Activated CD8-positive, alpha-beta T cell treated with anti-CD3 and anti-CD28 coated beads for 36 hours (primary cell): ENCODE results near the gene MYBPH. TPM values are rescaled to one million over a fixed set of nuclear protein-coding genes. Genes with fewer than 3 reads are reported as not detected.

ENCODE experiments used
- ATAC-seq: fragments of 200-7000 bp; cut with Tn5 transposase; one replicate; pipeline ENCODE4 v1.10.0; 2021; ENCODE audit warnings: mild to moderate bottlenecking, moderate library complexity
- CTCF ChIA-PET: fragments of 350-600 bp; sonication (Branson Sonifier 250); formaldehyde crosslinking; loops from one replicate; lab custom pipeline; 2021; ENCODE audit warnings: antibody characterized with exemption; lab: Charles Lee
- POLR2A ChIA-PET: fragments of 350-600 bp; sonication (Branson Sonifier 250); formaldehyde crosslinking; loops from one replicate; lab custom pipeline; 2021; ENCODE audit warnings: antibody characterized with exemption; lab: Charles Lee
- DNase-seq: peaks from one replicate; pipeline ENCODE4 v3.0.0-alpha.2; 2020
- H3K27ac Mint-ChIP-seq: one replicate; pipeline ENCODE4 v1.8.0; 2021; ENCODE audit warnings: mild to moderate bottlenecking, mixed read lengths
- H3K27me3 Mint-ChIP-seq: one replicate; pipeline ENCODE4 v1.8.0; 2021; ENCODE audit warnings: mixed read lengths
- H3K36me3 Mint-ChIP-seq: one replicate; pipeline ENCODE4 v1.8.0; 2021; ENCODE audit warnings: low read depth, mixed read lengths
- H3K4me1 Mint-ChIP-seq: one replicate; pipeline ENCODE4 v1.8.0; 2021; ENCODE audit warnings: low read depth, mixed read lengths
- H3K4me3 Mint-ChIP-seq: one replicate; pipeline ENCODE4 v1.8.0; 2021; ENCODE audit warnings: mild to moderate bottlenecking, moderate library complexity, mixed read lengths
- H3K9me3 Mint-ChIP-seq: one replicate; pipeline ENCODE4 v1.8.0; 2021; ENCODE audit warnings: mixed read lengths
- CTCF ChIP-seq: fragments of 200-600 bp; IDR thresholded peaks from one replicate; pipeline ENCODE4 v1.8.0; 2022; ENCODE audit warnings: antibody characterized with exemption, mild to moderate bottlenecking
- intact Hi-C: fragments of 100-400 bp; cut with micrococcal nuclease; formaldehyde crosslinking; loops from one replicate; pipeline ENCODE4 v1.10.0; 2022
- total RNA-seq, 2 experiments: library from RNA; stranded (reverse); gene quantifications; one replicate each; pipeline ENCODE4 v1.2.3, GENCODE V29; 2021

The MYBPH gene
- total RNA-seq, 2 experiments from 2014 or later = not detected

GRCh38 chr1:203161175-203161574 is 14.5 kb downstream of the MYBPH start:
- Mint-ChIP-seq H3K27ac (no peak overlapping the region), H3K36me3 (no peaks in the 10 kb centered on the region), H3K4me1 (no peaks in the 10 kb centered on the region), H3K9me3 (no peaks in the 10 kb centered on the region), H3K27me3 (peaks cover 14% of the 10 kb centered on the region), H3K4me3 (no peak overlapping the region)
- no peak for DNase-seq
- CTCF ChIA-PET = interaction anchor here (2.5 kb wide), 1 partner anchor 11 kb away, joined by 18 read pairs; no protein-coding TSS in a partner anchor
- intact Hi-C loops = no loop called here
- POLR2A ChIA-PET = no interaction called here
- no peak for ATAC-seq
- no peak for TF ChIP-seq CTCF

GRCh38 chr1:203159844-203160243 is 15.8 kb downstream of the MYBPH start:
- POLR2A ChIA-PET = interaction anchor here (1.1 kb wide), 1 partner anchor 23 kb away, joined by 3 read pairs; no protein-coding TSS in a partner anchor
- Mint-ChIP-seq H3K36me3 (no peaks in the 10 kb centered on the region), H3K4me3 (no peak overlapping the region), H3K27ac (no peak overlapping the region), H3K4me1 (no peaks in the 10 kb centered on the region), H3K27me3 (peaks cover 13% of the 10 kb centered on the region), H3K9me3 (no peaks in the 10 kb centered on the region)
- TF ChIP-seq CTCF = no peak
- CTCF ChIA-PET = interaction anchor here (2.8 kb wide), 1 partner anchor 12 kb away, joined by 12 read pairs; no protein-coding TSS in a partner anchor
- ATAC-seq = no peak
- no peak for DNase-seq
- intact Hi-C loops = no loop called here

GRCh38 chr1:203158960-203159665 is 16.5 kb downstream of the MYBPH start:
- H3K27me3 Mint-ChIP-seq = peaks cover 11% of the 10 kb centered on the region
- H3K9me3 Mint-ChIP-seq = no peaks in the 10 kb centered on the region
- intact Hi-C loops = no loop called here
- no peak for TF ChIP-seq CTCF
- DNase-seq (no peak), ATAC-seq (no peak)
- ChIA-PET CTCF (interaction anchor here (0.7 to 2.8 kb wide), 2 partner anchors 13 to 93 kb away, joined by 3 to 12 read pairs; no protein-coding TSS in a partner anchor), POLR2A (interaction anchor here (1.1 to 1.5 kb wide), 2 partner anchors 11 to 23 kb away, joined by 3 to 4 read pairs; no protein-coding TSS in a partner anchor)
- H3K4me1 Mint-ChIP-seq = no peaks in the 10 kb centered on the region
- no peaks in the 10 kb centered on the region for H3K36me3 Mint-ChIP-seq
- H3K4me3 Mint-ChIP-seq = no peak overlapping the region
- no peak overlapping the region for H3K27ac Mint-ChIP-seq

- Mint-ChIP-seq H3K4me3 (no peak overlapping the region), H3K4me1 (no peaks in the 10 kb centered on the region), H3K36me3 (no peaks in the 10 kb centered on the region), H3K27ac (no peak overlapping the region), H3K9me3 (no peaks in the 10 kb centered on the region), H3K27me3 (peaks cover 10% of the 10 kb centered on the region)
- ChIA-PET CTCF (interaction anchor here (0.7 to 2.8 kb wide), 2 partner anchors 14 to 92 kb away, joined by 3 to 12 read pairs; no protein-coding TSS in a partner anchor), POLR2A (interaction anchor here (1.5 kb wide), 1 partner anchor 12 kb away, joined by 4 read pairs; no protein-coding TSS in a partner anchor)
- no peak for TF ChIP-seq CTCF
- ATAC-seq (no peak), DNase-seq (no peak)
- intact Hi-C loops = no loop called here
Observed at GRCh38 chr1:203158423-203158822, 17.2 kb downstream of the MYBPH start.

- ChIA-PET CTCF (no interaction called here), POLR2A (no interaction called here)
- no peak overlapping the region for H3K27ac Mint-ChIP-seq
- intact Hi-C loops = no loop called here
- no peaks in the 10 kb centered on the region for H3K36me3 Mint-ChIP-seq
- no peaks in the 10 kb centered on the region for H3K4me1 Mint-ChIP-seq
- H3K9me3 Mint-ChIP-seq = no peaks in the 10 kb centered on the region
- peaks cover 3% of the 10 kb centered on the region for H3K27me3 Mint-ChIP-seq
- no peak for DNase-seq
- no peak for TF ChIP-seq CTCF
- H3K4me3 Mint-ChIP-seq = no peak overlapping the region
- ATAC-seq = no peak
Observed at GRCh38 chr1:203156280-203156679, 19.3 kb downstream of the MYBPH start.
